Measurements from ENCODE around the gene SS18.

DNA sequence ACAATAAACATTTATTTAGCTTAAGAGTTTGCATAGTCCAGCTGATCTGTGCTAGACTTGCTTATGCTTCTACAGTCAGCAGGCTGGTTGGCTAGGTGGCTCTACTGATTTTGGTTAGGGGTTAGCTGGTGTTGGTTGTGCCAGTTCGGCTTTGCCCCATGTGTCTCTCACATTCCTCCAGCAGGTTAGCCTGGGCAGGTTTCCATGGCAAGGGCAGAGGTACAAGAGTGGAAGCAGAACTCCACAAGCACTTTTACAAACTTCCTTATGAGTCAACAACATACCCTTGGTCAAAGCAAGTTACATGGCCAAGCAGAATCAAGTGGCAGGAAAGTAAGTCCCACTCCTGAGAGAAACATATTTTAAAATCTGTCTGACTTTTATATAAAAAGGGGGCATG lies 82.3 kb downstream of the SS18 start:
- TF ChIP-seq CTCF (IDR thresholded peaks at IDR 0.05) (no peak), POLR2A (IDR thresholded peaks at IDR 0.05) (no peak)

All from body of pancreas (tissue), 4 donors.